PC-9 (cell line): ENCODE results near the gene MIF.

ENCODE experiments used
- EZH2 ChIP-seq: fragments of 200-600 bp; sonication (generic); IDR thresholded peaks from 2 replicates; pipeline ENCODE4 v1.8.0; 2017; ENCODE audit warnings: antibody characterized with exemption, low read depth
- TF ChIP-seq, protein P1 (sequence below): fragments of 200-600 bp; sonication (generic); conservative IDR thresholded peaks from 2 replicates; pipeline ENCODE4 v1.6.1; 2017; ENCODE audit warnings: mixed run types, antibody characterized with exemption, mild to moderate bottlenecking, moderate library complexity

- TF ChIP-seq, protein P1, sequence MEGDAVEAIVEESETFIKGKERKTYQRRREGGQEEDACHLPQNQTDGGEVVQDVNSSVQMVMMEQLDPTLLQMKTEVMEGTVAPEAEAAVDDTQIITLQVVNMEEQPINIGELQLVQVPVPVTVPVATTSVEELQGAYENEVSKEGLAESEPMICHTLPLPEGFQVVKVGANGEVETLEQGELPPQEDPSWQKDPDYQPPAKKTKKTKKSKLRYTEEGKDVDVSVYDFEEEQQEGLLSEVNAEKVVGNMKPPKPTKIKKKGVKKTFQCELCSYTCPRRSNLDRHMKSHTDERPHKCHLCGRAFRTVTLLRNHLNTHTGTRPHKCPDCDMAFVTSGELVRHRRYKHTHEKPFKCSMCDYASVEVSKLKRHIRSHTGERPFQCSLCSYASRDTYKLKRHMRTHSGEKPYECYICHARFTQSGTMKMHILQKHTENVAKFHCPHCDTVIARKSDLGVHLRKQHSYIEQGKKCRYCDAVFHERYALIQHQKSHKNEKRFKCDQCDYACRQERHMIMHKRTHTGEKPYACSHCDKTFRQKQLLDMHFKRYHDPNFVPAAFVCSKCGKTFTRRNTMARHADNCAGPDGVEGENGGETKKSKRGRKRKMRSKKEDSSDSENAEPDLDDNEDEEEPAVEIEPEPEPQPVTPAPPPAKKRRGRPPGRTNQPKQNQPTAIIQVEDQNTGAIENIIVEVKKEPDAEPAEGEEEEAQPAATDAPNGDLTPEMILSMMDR: no peak
- TF ChIP-seq EZH2: no peak
These were observed 19.3 kb upstream of the MIF start for GRCh38 chr22:23874871-23875270.
